OCI-LY7 (cell line): ENCODE data around the gene ANKRD11. TPM values are rescaled to one million over a fixed set of nuclear protein-coding genes. Genes with fewer than 3 reads are reported as not detected.

Source experiments
- BruUV-seq: library from RNA; stranded (reverse); fragments of 400-500 nt; replicated peaks from 2 replicates; lab custom pipeline; 2021; lab: Mats Ljungman, UMichigan
- CTCF ChIA-PET: fragments of 300-600 bp; sonication (Branson Sonifier 250); formaldehyde crosslinking; loops from one replicate; lab custom pipeline; 2022; ENCODE audit warnings: antibody characterized with exemption; ENCODE audit not compliant: unreplicated experiment; lab: Charles Lee
- POLR2A ChIA-PET: fragments of 300-600 bp; sonication (Branson Sonifier 250); formaldehyde crosslinking; loops from one replicate; lab custom pipeline; 2022; ENCODE audit warnings: antibody characterized with exemption; lab: Charles Lee
- DNase-seq: peaks from one replicate; pipeline ENCODE4 v3.0.0-alpha.2; 2015; ENCODE audit warnings: low spot score
- H2AFZ ChIP-seq: fragments of 200-600 bp; sonication (generic), shearing (Covaris generic); 2 replicates; pipeline ENCODE4 v1.6.1; 2014; ENCODE audit warnings: mild to moderate bottlenecking, antibody characterized with exemption, low read length, moderate library complexity
- H3K27ac ChIP-seq: fragments of 200-600 bp; sonication (generic); 2 replicates; pipeline ENCODE4 v1.5.1; 2014; ENCODE audit warnings: mixed run types, low read depth, mild to moderate bottlenecking, moderate library complexity, low read length, inconsistent platforms; ENCODE audit not compliant: poor library complexity, severe bottlenecking
- H3K36me3 ChIP-seq: fragments of 200-600 bp; sonication (generic); 2 replicates; pipeline ENCODE4 v1.6.1; 2014; ENCODE audit warnings: mild to moderate bottlenecking, antibody characterized with exemption, low read length, moderate library complexity, mixed read lengths; ENCODE audit not compliant: insufficient read depth
- H3K4me1 ChIP-seq: fragments of 200-600 bp; sonication (generic); 2 replicates; pipeline ENCODE4 v1.5.1; 2014; ENCODE audit warnings: mild to moderate bottlenecking, low read length; ENCODE audit not compliant: insufficient read depth, poor library complexity, severe bottlenecking
- H3K4me2 ChIP-seq: fragments of 200-600 bp; sonication (generic); 2 replicates; pipeline ENCODE4 v1.6.1; 2014; ENCODE audit warnings: mild to moderate bottlenecking, low read length
- H3K4me3 ChIP-seq: fragments of 200-600 bp; sonication (generic); 2 replicates; pipeline ENCODE4 v1.5.1; 2014; ENCODE audit warnings: mild to moderate bottlenecking, low read depth, low read length; ENCODE audit not compliant: poor library complexity, severe bottlenecking
- H3K79me2 ChIP-seq: fragments of 200-600 bp; sonication (generic); 2 replicates; pipeline ENCODE4 v1.6.1; 2016; ENCODE audit warnings: low read depth, mild to moderate bottlenecking, low read length, moderate library complexity, mixed read lengths; ENCODE audit not compliant: insufficient read depth
- H3K9me2 ChIP-seq: fragments of 200-600 bp; sonication (generic); 2 replicates; pipeline ENCODE4 v1.6.1; 2016; ENCODE audit warnings: mild to moderate bottlenecking, low read length, mixed read lengths; ENCODE audit not compliant: insufficient read depth
- H3K9me3 ChIP-seq: fragments of 200-600 bp; sonication (generic); 2 replicates; pipeline ENCODE4 v1.6.1; 2014; ENCODE audit warnings: mild to moderate bottlenecking, mixed run types, low read length, mixed read lengths
- H4K20me1 ChIP-seq: fragments of 200-600 bp; sonication (generic); 2 replicates; pipeline ENCODE4 v1.6.1; 2014; ENCODE audit warnings: mild to moderate bottlenecking, antibody characterized with exemption, low read length, moderate library complexity, mixed read lengths; ENCODE audit not compliant: insufficient read depth
- EZH2phosphoT487 ChIP-seq: fragments of 200-600 bp; sonication (generic); IDR thresholded peaks from 2 replicates; pipeline ENCODE4 v1.6.1; 2018; ENCODE audit warnings: low read depth, borderline replicate concordance, mild to moderate bottlenecking, mixed run types, antibody characterized with exemption, low read length, moderate library complexity, mixed read lengths
- intact Hi-C: fragments of 100-400 bp; cut with micrococcal nuclease; formaldehyde crosslinking; loops from one replicate; pipeline ENCODE4 v1.10.0; 2022; ENCODE audit not compliant: unreplicated experiment
- total RNA-seq, 2 experiments: library from RNA; depleted of rRNA in 1 of 2; stranded (reverse); fragments of >200 nt in 1 of 2; shearing (Covaris generic) in 1 of 2; gene quantifications; 2 replicates each; pipeline ENCODE4 v1.2.3, GENCODE V29; 2014 to 2022
- TF ChIP-seq, protein P1 (sequence below): fragments of 200-600 bp; sonication (generic); conservative IDR thresholded peaks from 2 replicates; pipeline ENCODE4 v1.5.1; 2014; ENCODE audit warnings: mild to moderate bottlenecking, antibody characterized with exemption, low read length, moderate library complexity, mixed read lengths

Gene ANKRD11
- total RNA-seq, 2 experiments from 2014 or later: 89.1 to 251 TPM

- ChIA-PET CTCF (interaction anchor here (0.6 kb wide), 1 partner anchor 15 kb away, joined by 4 read pairs; no protein-coding TSS in a partner anchor), POLR2A (interaction anchor here (0.6 kb wide), 1 partner anchor 11 kb away, joined by 3 read pairs; no protein-coding TSS in a partner anchor)
- Histone ChIP-seq H3K27ac (peak overlapping the region; percentile 12), H2AFZ (no peak overlapping the region), H3K9me3 (no peaks in the 10 kb centered on the region), H3K36me3 (peaks cover 45% of the 10 kb centered on the region), H3K9me2 (no peaks in the 10 kb centered on the region), H4K20me1 (peaks cover 58% of the 10 kb centered on the region), H3K79me2 (peaks cover 96% of the 10 kb centered on the region), H3K4me3 (no peak overlapping the region), H3K4me1 (peaks cover 74% of the 10 kb centered on the region), H3K4me2 (peak overlapping the region; percentile 32)
- TF ChIP-seq, protein P1, sequence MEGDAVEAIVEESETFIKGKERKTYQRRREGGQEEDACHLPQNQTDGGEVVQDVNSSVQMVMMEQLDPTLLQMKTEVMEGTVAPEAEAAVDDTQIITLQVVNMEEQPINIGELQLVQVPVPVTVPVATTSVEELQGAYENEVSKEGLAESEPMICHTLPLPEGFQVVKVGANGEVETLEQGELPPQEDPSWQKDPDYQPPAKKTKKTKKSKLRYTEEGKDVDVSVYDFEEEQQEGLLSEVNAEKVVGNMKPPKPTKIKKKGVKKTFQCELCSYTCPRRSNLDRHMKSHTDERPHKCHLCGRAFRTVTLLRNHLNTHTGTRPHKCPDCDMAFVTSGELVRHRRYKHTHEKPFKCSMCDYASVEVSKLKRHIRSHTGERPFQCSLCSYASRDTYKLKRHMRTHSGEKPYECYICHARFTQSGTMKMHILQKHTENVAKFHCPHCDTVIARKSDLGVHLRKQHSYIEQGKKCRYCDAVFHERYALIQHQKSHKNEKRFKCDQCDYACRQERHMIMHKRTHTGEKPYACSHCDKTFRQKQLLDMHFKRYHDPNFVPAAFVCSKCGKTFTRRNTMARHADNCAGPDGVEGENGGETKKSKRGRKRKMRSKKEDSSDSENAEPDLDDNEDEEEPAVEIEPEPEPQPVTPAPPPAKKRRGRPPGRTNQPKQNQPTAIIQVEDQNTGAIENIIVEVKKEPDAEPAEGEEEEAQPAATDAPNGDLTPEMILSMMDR: no peak
- no peak for TF ChIP-seq EZH2phosphoT487
- intact Hi-C loops: no loop called here
- BruUV-seq: no TSS peak
- DNase-seq: no peak
These were observed 130.9 kb downstream of the ANKRD11 start for GRCh38 chr16:89359264-89360147.

- Histone ChIP-seq H3K27ac (peak overlapping the region; percentile 10), H3K4me2 (peak overlapping the region; percentile 33), H3K79me2 (peaks cover 96% of the 10 kb centered on the region), H3K9me2 (no peaks in the 10 kb centered on the region), H3K36me3 (peaks cover 45% of the 10 kb centered on the region), H3K9me3 (no peaks in the 10 kb centered on the region), H3K4me3 (no peak overlapping the region), H4K20me1 (peaks cover 58% of the 10 kb centered on the region), H2AFZ (no peak overlapping the region), H3K4me1 (peaks cover 62% of the 10 kb centered on the region)
- POLR2A ChIA-PET: interaction anchor here (0.8 kb wide), 1 partner anchor 10 kb away, joined by 3 read pairs; no protein-coding TSS in a partner anchor
- intact Hi-C loops: no loop called here
- DNase-seq: no peak
- CTCF ChIA-PET: interaction anchor here (0.6 kb wide), 1 partner anchor 23 kb away, joined by 4 read pairs; no protein-coding TSS in a partner anchor
- TF ChIP-seq, protein P1: no peak
- TF ChIP-seq EZH2phosphoT487: no peak
- no TSS peak for BruUV-seq
These were observed 132.0 kb downstream of the ANKRD11 start for GRCh38 chr16:89358030-89359005.
